SHP77 treated with DMSO at 0.1 percent for 48 hours (cell line): ENCODE measurements around the gene TRIM16.
"Not testable (repeated sequence)": the region's sequence is repeated elsewhere in the genome, so short reads cannot be mapped to it uniquely, and the experiment has no call there.

Source experiments
- DNase-seq: peaks from one replicate; lab custom pipeline; 2025; lab: John Stamatoyannopoulos, UW

Gene TRIM16

GRCh38 chr17:15616828-15617227 lies 67.3 kb downstream of the TRIM16 start:
- DNase-seq = not testable (repeated sequence)

- DNase-seq = not testable (repeated sequence)
These were observed 68.3 kb downstream of the TRIM16 start for GRCh38 chr17:15615850-15616249.

GRCh38 chr17:15613111-15613510 lies 71.0 kb downstream of the TRIM16 start:
- not testable (repeated sequence) for DNase-seq

- DNase-seq = not testable (repeated sequence)
These were observed 91.2 kb downstream of the TRIM16 start for GRCh38 chr17:15592960-15593359.

GRCh38 chr17:15591986-15592385 lies 92.1 kb downstream of the TRIM16 start:
- DNase-seq = not testable (repeated sequence)

- not testable (repeated sequence) for DNase-seq
These were observed 93.3 kb downstream of the TRIM16 start for GRCh38 chr17:15590844-15591243.

GRCh38 chr17:15589544-15590536 lies 94.3 kb downstream of the TRIM16 start:
- DNase-seq = not testable (repeated sequence)

GRCh38 chr17:15588017-15588416 lies 96.1 kb downstream of the TRIM16 start:
- not testable (repeated sequence) for DNase-seq

- DNase-seq = not testable (repeated sequence)
These were observed 100.8 kb downstream of the TRIM16 start for GRCh38 chr17:15583313-15583712.

- DNase-seq = not testable (repeated sequence)
These were observed 102.6 kb downstream of the TRIM16 start for GRCh38 chr17:15581462-15581861.
